Endothelial cell (in vitro differentiated cells): ENCODE results near the gene RARS1. TPM values are rescaled to one million over a fixed set of nuclear protein-coding genes. Genes with fewer than 3 reads are reported as not detected.

Experiments
- DNase-seq: peaks from one replicate; pipeline ENCODE4 v3.0.0; 2021; ENCODE audit warnings: low spot score
- H3K27ac Mint-ChIP-seq: one replicate; pipeline ENCODE4 v1.8.0; 2021; ENCODE audit warnings: mixed read lengths, inconsistent platforms; ENCODE audit not compliant: unreplicated experiment
- H3K27me3 Mint-ChIP-seq: one replicate; pipeline ENCODE4 v1.8.0; 2021; ENCODE audit warnings: mild to moderate bottlenecking, moderate library complexity, mixed read lengths, inconsistent platforms; ENCODE audit not compliant: unreplicated experiment
- H3K36me3 Mint-ChIP-seq: one replicate; pipeline ENCODE4 v1.8.0; 2021; ENCODE audit warnings: mild to moderate bottlenecking, low read depth, mixed read lengths, inconsistent platforms; ENCODE audit not compliant: unreplicated experiment
- H3K4me1 Mint-ChIP-seq: one replicate; pipeline ENCODE4 v1.8.0; 2021; ENCODE audit warnings: mild to moderate bottlenecking, mixed read lengths, inconsistent platforms; ENCODE audit not compliant: unreplicated experiment
- H3K4me3 Mint-ChIP-seq: one replicate; pipeline ENCODE4 v1.8.0; 2021; ENCODE audit warnings: mild to moderate bottlenecking, mixed read lengths, inconsistent platforms; ENCODE audit not compliant: unreplicated experiment
- H3K9me3 Mint-ChIP-seq: one replicate; pipeline ENCODE4 v1.8.0; 2021; ENCODE audit warnings: mixed read lengths, inconsistent platforms; ENCODE audit not compliant: unreplicated experiment
- long read RNA-seq: library from polyadenylated mRNA; unstranded; transcript quantifications from one replicate; pipeline ENCODE4 v2.0.0, GENCODE V29; 2020; ENCODE audit not compliant: unreplicated experiment
- total RNA-seq: library from RNA; stranded (reverse); fragmentation: NEBNext Ultra II Directional; extraction: Animal tissue kit (Norgen Biotek cat#: 25700); gene quantifications from one replicate; pipeline ENCODE4 v1.2.1, GENCODE V29; 2021; ENCODE audit not compliant: unreplicated experiment
- TF ChIP-seq, protein P1 (sequence below): fragments of 200-600 bp; sonication (generic); IDR thresholded peaks from one replicate; pipeline ENCODE4 v1.5.0; 2021; ENCODE audit warnings: antibody characterized with exemption; ENCODE audit not compliant: unreplicated experiment

RARS1 gene
- 88.5 TPM for total RNA-seq
- long read RNA-seq, transcript RARS-201 (15 exons, 2,146 nt) = major isoform, 43 of 62 reads
- long read RNA-seq, partial matches to known transcripts = 15 of 62 reads
- long read RNA-seq, other reads (novel, unspliced or antisense) = 3 of 62 reads

DNA sequence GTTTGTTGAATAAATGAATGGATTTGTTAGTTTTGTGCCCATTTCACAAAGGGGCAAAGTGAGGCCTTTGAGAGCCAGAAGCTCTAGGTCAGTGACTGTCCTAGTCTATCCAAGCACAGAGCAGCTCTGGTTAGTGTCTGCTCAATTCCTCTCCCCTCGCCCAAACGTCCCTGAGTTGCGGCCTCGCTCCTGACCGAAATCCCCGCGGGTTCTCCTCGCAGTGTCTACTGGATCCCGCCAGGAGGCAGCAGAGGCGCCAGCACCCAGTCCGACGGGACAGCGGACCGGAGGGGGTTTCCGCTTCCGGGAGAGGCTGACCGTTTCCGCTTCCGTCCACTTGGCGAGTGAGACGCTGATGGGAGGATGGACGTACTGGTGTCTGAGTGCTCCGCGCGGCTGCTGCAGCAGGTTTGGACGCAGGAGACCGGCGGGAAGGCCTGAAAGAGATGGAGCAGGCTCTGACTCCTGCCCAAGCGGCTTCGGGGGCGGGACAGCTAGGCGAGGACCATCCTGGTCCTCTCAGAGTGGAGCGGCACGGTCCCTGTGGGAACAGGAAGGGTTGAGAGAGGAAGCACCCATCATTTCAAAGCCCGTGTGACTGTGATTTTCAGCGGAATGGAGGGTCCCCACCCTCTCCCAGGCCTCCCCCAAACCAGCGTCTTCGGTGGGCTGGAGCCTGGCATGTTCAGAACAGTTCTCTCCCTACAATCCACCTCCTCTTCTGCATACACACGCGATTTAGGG lies at the start of gene RARS1:
TSS of gene RARS1 (plus strand) at position 336 of the 744 bp plus-strand sequence. CDS start at position 364, 28 bp downstream.
- DNase-seq = peak; percentile 96
- peak within 1 kb of the TSS; percentile 99 for H3K4me3 Mint-ChIP-seq
- no peaks in the 10 kb centered on the region for H3K9me3 Mint-ChIP-seq
- TF ChIP-seq, protein P1, sequence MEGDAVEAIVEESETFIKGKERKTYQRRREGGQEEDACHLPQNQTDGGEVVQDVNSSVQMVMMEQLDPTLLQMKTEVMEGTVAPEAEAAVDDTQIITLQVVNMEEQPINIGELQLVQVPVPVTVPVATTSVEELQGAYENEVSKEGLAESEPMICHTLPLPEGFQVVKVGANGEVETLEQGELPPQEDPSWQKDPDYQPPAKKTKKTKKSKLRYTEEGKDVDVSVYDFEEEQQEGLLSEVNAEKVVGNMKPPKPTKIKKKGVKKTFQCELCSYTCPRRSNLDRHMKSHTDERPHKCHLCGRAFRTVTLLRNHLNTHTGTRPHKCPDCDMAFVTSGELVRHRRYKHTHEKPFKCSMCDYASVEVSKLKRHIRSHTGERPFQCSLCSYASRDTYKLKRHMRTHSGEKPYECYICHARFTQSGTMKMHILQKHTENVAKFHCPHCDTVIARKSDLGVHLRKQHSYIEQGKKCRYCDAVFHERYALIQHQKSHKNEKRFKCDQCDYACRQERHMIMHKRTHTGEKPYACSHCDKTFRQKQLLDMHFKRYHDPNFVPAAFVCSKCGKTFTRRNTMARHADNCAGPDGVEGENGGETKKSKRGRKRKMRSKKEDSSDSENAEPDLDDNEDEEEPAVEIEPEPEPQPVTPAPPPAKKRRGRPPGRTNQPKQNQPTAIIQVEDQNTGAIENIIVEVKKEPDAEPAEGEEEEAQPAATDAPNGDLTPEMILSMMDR = peak; percentile 87
- H3K4me1 Mint-ChIP-seq = peaks cover 12% of the 10 kb centered on the region
- peaks cover 12% of the 10 kb centered on the region for H3K36me3 Mint-ChIP-seq
- no peaks in the 10 kb centered on the region for H3K27me3 Mint-ChIP-seq
- H3K27ac Mint-ChIP-seq = peak within 1 kb of the TSS; percentile 92

DNA sequence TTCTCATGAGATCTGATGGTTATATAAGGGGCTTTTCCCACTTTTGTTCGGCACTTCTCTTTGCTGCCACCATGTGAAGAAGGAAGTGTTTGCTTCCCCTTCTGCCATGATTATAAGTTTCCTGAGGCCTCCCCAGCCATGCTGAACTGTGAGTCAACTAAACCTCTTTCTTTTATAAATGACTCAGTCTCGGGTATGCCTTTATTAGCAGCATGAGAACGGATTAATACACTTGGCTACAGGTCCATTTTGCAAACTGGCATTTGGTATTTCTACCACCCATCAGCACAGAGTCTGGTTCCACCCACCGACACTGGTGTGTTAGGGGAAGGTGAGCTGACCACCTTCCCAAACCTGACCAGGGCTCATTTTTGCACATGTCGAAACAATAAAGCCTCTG lies 47.9 kb upstream of the RARS1 start:
- TF ChIP-seq, protein P1 = no peak
- peaks cover 3% of the 10 kb centered on the region for H3K27me3 Mint-ChIP-seq

DNA sequence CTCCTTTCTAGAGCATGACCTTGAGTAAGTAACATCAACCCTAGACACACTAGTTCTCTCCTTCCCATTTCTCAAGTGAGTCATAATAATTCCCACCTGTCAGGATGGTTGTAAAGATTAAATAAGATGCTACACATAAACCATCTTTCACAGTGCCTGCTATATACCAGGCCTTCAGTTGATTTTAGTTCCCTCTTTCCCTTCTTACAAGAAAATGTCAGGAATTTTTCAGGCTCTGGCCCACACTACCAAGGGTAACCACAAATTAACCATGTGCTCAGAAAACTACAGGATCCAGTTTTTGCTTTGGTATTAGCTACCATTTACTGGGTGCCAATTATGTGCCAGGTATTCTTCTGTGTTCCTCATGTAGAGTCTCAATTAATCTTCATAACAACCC lies 42.7 kb upstream of the RARS1 start:
- H3K27me3 Mint-ChIP-seq = peaks cover 3% of the 10 kb centered on the region
- peaks cover 4% of the 10 kb centered on the region for H3K4me1 Mint-ChIP-seq
- H3K36me3 Mint-ChIP-seq = no peaks in the 10 kb centered on the region
- H3K9me3 Mint-ChIP-seq = no peaks in the 10 kb centered on the region
- TF ChIP-seq, protein P1 = no peak
- DNase-seq = no peak
- H3K4me3 Mint-ChIP-seq = no peak overlapping the region
- H3K27ac Mint-ChIP-seq = no peak overlapping the region

More for the DNA sequence above, 47.9 kb upstream of the RARS1 start:
- DNase-seq = no peak
- no peaks in the 10 kb centered on the region for H3K36me3 Mint-ChIP-seq
- peaks cover 16% of the 10 kb centered on the region for H3K4me1 Mint-ChIP-seq
- no peaks in the 10 kb centered on the region for H3K9me3 Mint-ChIP-seq
- H3K27ac Mint-ChIP-seq = no peak overlapping the region
- H3K4me3 Mint-ChIP-seq = no peak overlapping the region

DNA sequence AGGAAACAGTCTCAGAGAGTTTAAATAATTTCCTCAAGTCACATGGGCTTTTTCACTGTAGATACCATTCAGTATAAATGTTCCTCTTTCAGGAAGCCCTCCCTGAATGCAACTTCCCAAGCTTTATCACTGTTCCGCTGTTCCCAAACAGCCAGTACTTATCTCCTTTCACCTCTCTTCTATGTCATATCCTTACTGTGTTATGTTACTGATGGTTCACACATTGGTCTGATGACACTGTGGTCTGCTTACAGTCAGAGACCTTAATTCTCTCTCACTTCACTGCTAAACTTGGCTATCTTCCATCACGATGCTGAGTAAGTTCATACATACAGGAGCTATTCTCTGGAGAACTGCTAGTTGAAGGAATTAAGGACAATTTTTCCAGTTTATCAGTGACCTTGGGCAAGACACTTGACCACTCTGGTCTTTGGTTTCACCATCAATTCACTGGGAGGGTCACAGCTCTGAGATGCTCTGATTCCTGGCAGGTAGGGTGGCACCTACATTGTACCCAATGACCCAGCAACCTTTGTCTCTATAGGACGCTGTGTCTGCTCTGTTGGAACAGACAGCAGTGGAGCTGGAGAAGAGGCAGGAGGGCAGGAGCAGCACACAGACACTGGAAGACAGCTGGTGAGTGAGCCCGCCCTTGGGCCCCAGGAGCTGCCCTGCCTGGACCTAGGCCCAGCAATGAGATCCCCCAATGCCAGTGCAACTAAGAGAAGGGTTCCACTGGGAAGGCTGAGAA lies 42.1 kb upstream of the RARS1 start:
- Mint-ChIP-seq H3K4me1 (peaks cover 4% of the 10 kb centered on the region), H3K27me3 (peaks cover 3% of the 10 kb centered on the region), H3K4me3 (no peak overlapping the region), H3K27ac (no peak overlapping the region), H3K36me3 (no peaks in the 10 kb centered on the region), H3K9me3 (no peaks in the 10 kb centered on the region)
- TF ChIP-seq, protein P1 = no peak
- DNase-seq = no peak
